Neural cell (in vitro differentiated cells): ENCODE data around the gene SRCAP. TPM values are rescaled to one million over a fixed set of nuclear protein-coding genes. Genes with fewer than 3 reads are reported as not detected.

Experiments
- H2AFZ ChIP-seq: fragments of 200-600, 300-800 bp; sonication (generic), shearing (Covaris generic); 2 replicates; pipeline ENCODE4 v1.6.0; 2014; ENCODE audit warnings: low read depth, mild to moderate bottlenecking, antibody characterized with exemption, low read length, moderate library complexity
- H3F3A ChIP-seq: fragments of 200-600 bp; shearing (Covaris generic); 2 replicates; pipeline ENCODE4 v1.6.1; 2016; ENCODE audit warnings: mild to moderate bottlenecking, moderate library complexity, mixed read lengths, antibody characterized with exemption, low read length; ENCODE audit not compliant: insufficient read depth, poor library complexity, severe bottlenecking
- H3K27ac ChIP-seq: fragments of 200-600, 300-800 bp; sonication (generic), shearing (Covaris generic); 2 replicates; pipeline ENCODE4 v1.5.1; 2014; ENCODE audit warnings: mild to moderate bottlenecking, low read length, moderate library complexity
- H3K27me3 ChIP-seq: fragments of 300-800, 200-600 bp; sonication (generic), shearing (Covaris generic); 2 replicates; pipeline ENCODE4 v1.6.0; 2014; ENCODE audit warnings: mild to moderate bottlenecking, low read depth, low read length, moderate library complexity; ENCODE audit not compliant: insufficient read depth
- H3K36me3 ChIP-seq: fragments of 300-800, 200-600 bp; sonication (generic), shearing (Covaris generic); 2 replicates; pipeline ENCODE4 v1.5.1; 2014; ENCODE audit warnings: mild to moderate bottlenecking, antibody characterized with exemption, low read length, moderate library complexity; ENCODE audit not compliant: insufficient read depth
- H3K4me2 ChIP-seq: fragments of 300-800, 200-600 bp; sonication (generic), shearing (Covaris generic); 2 replicates; pipeline ENCODE4 v1.6.0; 2014; ENCODE audit warnings: mild to moderate bottlenecking, low read length
- H3K4me3 ChIP-seq: fragments of 300-800, 200-600 bp; sonication (generic), shearing (Covaris generic); 2 replicates; pipeline ENCODE4 v1.5.1; 2014; ENCODE audit warnings: mild to moderate bottlenecking, low read length, moderate library complexity
- H3K79me2 ChIP-seq: fragments of 200-600 bp; shearing (Covaris generic); replicated peaks from 2 replicates; pipeline ENCODE4 v1.6.0; 2014; ENCODE audit warnings: mild to moderate bottlenecking, low read length, moderate library complexity; ENCODE audit not compliant: insufficient read depth
- H3K9ac ChIP-seq: fragments of 300-800, 200-600 bp; sonication (generic), shearing (Covaris generic); 2 replicates; pipeline ENCODE4 v1.6.1; 2016; ENCODE audit warnings: mild to moderate bottlenecking, low read length, mixed read lengths
- H3K9me2 ChIP-seq: fragments of 200-600 bp; shearing (Covaris generic); 2 replicates; pipeline ENCODE4 v1.6.1; 2016; ENCODE audit warnings: mild to moderate bottlenecking, low read length, mixed read lengths; ENCODE audit not compliant: insufficient read depth
- H3K9me3 ChIP-seq: fragments of 200-600, 300-800 bp; sonication (generic), shearing (Covaris generic); 2 replicates; pipeline ENCODE4 v1.6.1; 2016; ENCODE audit warnings: mild to moderate bottlenecking, mixed run types, low read length, moderate library complexity, mixed read lengths
- H4K20me1 ChIP-seq: fragments of 200-600 bp; shearing (Covaris generic); 2 replicates; pipeline ENCODE4 v1.6.1; 2016; ENCODE audit warnings: mild to moderate bottlenecking, mixed run types; ENCODE audit not compliant: insufficient read depth
- EP300 ChIP-seq: fragments of 450-650 bp; conservative IDR thresholded peaks from 2 replicates; pipeline ENCODE4 v1.6.1; 2014; ENCODE audit warnings: antibody characterized with exemption, mild to moderate bottlenecking, moderate library complexity; ENCODE audit not compliant: poor library complexity, severe bottlenecking
- EZH2 ChIP-seq: fragments of 200-600, 300-800 bp; shearing (Covaris generic), sonication (generic); IDR thresholded peaks from 2 replicates; pipeline ENCODE4 v1.6.1; 2014; ENCODE audit warnings: antibody characterized with exemption, low read length, borderline replicate concordance, mild to moderate bottlenecking; ENCODE audit not compliant: insufficient read depth, poor library complexity, severe bottlenecking
- MXI1 ChIP-seq: fragments of 450-650 bp; conservative IDR thresholded peaks from 2 replicates; pipeline ENCODE4 v1.6.1; 2014; ENCODE audit warnings: antibody characterized with exemption, mild to moderate bottlenecking; ENCODE audit not compliant: poor library complexity, severe bottlenecking
- POLR2AphosphoS5 ChIP-seq: IDR thresholded peaks from 2 replicates; pipeline ENCODE4 v1.6.1; 2012
- RAD21 ChIP-seq: fragments of 450-650 bp; conservative IDR thresholded peaks from 2 replicates; pipeline ENCODE4 v1.6.1; 2014; ENCODE audit warnings: antibody characterized with exemption, mild to moderate bottlenecking, moderate library complexity
- SMC3 ChIP-seq: fragments of 450-650 bp; conservative IDR thresholded peaks from 2 replicates; pipeline ENCODE4 v1.6.1; 2014; ENCODE audit warnings: antibody characterized with exemption, mild to moderate bottlenecking, moderate library complexity; ENCODE audit not compliant: poor library complexity
- TAF1 ChIP-seq: IDR thresholded peaks from 2 replicates; pipeline ENCODE4 v1.6.1; 2012; ENCODE audit warnings: low read depth
- polyA plus RNA-seq: library from polyadenylated mRNA; depleted of rRNA; stranded (reverse); fragments of >200 nt; gene quantifications from 2 replicates; pipeline ENCODE4 v1.2.3, GENCODE V29; 2014
- TF ChIP-seq, protein P1 (sequence below): IDR thresholded peaks from 2 replicates; pipeline ENCODE4 v1.6.1; 2012; ENCODE audit warnings: borderline replicate concordance
- TF ChIP-seq, protein P2 (sequence below): fragments of 450-650 bp; IDR thresholded peaks from 2 replicates; pipeline ENCODE4 v1.5.1; 2014; ENCODE audit warnings: antibody characterized with exemption, mild to moderate bottlenecking, moderate library complexity; ENCODE audit not compliant: poor library complexity, severe bottlenecking

SRCAP gene
- polyA plus RNA-seq, 1 donor from 2014 or later: 0.76 TPM

DNA sequence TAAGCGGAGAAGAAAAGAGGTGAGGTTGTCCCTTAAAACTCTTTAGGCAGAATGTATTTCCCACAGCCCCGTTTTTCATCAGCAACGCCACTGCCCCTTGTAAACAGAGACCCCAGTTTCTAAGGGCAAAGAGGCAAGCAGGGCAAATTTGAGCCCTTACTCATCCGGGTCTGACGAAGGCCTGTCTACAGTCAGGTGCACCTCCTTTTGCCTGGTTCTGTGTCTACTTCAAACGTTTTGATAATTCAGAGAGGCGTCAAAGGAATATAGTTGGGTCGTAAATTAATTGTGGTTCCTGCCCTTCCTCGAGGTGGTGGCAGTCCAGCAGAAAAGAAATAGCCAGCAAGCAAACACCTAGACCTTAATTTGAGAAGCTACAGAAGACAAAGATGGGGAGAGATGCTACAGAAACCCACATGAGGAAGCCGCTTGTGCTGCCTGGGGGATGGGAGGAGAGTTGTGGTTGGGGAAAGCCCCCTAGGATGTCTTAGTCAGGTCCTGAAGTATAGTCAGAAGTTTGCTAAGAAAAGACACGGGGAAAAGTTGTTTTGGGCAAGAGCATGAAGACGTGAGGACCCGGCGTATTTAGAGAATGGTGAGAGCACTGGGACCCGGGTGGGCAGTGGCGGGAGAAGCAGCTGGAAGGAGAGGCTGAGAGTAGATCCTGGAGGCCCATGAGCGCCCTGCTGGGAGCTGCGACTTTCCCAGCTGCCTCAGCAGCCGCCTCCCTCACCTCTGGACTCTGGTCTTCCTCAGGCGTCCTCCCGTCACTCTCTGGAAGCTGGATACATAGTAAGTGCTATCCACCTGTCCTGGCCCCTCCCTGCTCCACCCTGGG is 38.3 kb upstream of the SRCAP start:
- H4K20me1 ChIP-seq: no peaks in the 10 kb centered on the region
- peaks cover 39% of the 10 kb centered on the region for H3K79me2 ChIP-seq
- H3K36me3 ChIP-seq: peaks cover 8% of the 10 kb centered on the region
- H3K4me3 ChIP-seq: peak overlapping the region; percentile 94
- no peaks in the 10 kb centered on the region for H3K9me3 ChIP-seq
- peaks cover 6% of the 10 kb centered on the region for H3F3A ChIP-seq
- peak overlapping the region; percentile 82 for H3K4me2 ChIP-seq
- peak overlapping the region; percentile 80 for H3K27ac ChIP-seq
- H3K9ac ChIP-seq: peak overlapping the region; percentile 93
- H3K27me3 ChIP-seq: no peaks in the 10 kb centered on the region
- H2AFZ ChIP-seq: no peak overlapping the region
- H3K9me2 ChIP-seq: no peaks in the 10 kb centered on the region
- TF ChIP-seq, protein P1, sequence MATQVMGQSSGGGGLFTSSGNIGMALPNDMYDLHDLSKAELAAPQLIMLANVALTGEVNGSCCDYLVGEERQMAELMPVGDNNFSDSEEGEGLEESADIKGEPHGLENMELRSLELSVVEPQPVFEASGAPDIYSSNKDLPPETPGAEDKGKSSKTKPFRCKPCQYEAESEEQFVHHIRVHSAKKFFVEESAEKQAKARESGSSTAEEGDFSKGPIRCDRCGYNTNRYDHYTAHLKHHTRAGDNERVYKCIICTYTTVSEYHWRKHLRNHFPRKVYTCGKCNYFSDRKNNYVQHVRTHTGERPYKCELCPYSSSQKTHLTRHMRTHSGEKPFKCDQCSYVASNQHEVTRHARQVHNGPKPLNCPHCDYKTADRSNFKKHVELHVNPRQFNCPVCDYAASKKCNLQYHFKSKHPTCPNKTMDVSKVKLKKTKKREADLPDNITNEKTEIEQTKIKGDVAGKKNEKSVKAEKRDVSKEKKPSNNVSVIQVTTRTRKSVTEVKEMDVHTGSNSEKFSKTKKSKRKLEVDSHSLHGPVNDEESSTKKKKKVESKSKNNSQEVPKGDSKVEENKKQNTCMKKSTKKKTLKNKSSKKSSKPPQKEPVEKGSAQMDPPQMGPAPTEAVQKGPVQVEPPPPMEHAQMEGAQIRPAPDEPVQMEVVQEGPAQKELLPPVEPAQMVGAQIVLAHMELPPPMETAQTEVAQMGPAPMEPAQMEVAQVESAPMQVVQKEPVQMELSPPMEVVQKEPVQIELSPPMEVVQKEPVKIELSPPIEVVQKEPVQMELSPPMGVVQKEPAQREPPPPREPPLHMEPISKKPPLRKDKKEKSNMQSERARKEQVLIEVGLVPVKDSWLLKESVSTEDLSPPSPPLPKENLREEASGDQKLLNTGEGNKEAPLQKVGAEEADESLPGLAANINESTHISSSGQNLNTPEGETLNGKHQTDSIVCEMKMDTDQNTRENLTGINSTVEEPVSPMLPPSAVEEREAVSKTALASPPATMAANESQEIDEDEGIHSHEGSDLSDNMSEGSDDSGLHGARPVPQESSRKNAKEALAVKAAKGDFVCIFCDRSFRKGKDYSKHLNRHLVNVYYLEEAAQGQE: no peak
- TF ChIP-seq EP300 (no peak), SMC3 (no peak), POLR2AphosphoS5 (no peak), EZH2 (no peak), TAF1 (no peak), MXI1 (no peak), RAD21 (no peak)
- TF ChIP-seq, protein P2, sequence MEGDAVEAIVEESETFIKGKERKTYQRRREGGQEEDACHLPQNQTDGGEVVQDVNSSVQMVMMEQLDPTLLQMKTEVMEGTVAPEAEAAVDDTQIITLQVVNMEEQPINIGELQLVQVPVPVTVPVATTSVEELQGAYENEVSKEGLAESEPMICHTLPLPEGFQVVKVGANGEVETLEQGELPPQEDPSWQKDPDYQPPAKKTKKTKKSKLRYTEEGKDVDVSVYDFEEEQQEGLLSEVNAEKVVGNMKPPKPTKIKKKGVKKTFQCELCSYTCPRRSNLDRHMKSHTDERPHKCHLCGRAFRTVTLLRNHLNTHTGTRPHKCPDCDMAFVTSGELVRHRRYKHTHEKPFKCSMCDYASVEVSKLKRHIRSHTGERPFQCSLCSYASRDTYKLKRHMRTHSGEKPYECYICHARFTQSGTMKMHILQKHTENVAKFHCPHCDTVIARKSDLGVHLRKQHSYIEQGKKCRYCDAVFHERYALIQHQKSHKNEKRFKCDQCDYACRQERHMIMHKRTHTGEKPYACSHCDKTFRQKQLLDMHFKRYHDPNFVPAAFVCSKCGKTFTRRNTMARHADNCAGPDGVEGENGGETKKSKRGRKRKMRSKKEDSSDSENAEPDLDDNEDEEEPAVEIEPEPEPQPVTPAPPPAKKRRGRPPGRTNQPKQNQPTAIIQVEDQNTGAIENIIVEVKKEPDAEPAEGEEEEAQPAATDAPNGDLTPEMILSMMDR: no peak

DNA sequence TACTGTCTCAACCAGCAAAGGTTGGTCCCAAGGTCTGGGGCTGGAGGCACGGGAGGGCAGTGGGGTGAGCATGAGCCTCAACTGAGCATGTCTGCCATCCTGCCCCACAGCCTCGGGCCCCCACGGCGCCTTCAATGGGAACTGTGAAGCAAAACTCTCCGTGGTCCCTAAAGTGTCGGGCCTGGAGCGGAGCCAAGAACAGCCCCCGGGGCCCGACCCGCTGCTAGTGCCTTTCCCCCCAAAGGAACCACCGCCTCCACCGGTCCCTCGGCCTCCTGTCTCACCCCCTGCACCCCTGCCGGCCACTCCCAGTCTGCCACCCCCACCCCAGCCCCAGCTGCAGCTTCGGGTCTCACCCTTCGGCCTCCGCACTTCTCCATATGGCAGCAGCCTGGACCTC is 36.5 kb upstream of the SRCAP start:
- H4K20me1 ChIP-seq: no peaks in the 10 kb centered on the region
- no peaks in the 10 kb centered on the region for H3K9me2 ChIP-seq
- H3K36me3 ChIP-seq: peaks cover 8% of the 10 kb centered on the region
- H3K27me3 ChIP-seq: no peaks in the 10 kb centered on the region
- H3K4me3 ChIP-seq: no peak overlapping the region
- H3K27ac ChIP-seq: no peak overlapping the region
- peaks cover 39% of the 10 kb centered on the region for H3K79me2 ChIP-seq
- H3K9ac ChIP-seq: no peak overlapping the region
- H3K9me3 ChIP-seq: no peaks in the 10 kb centered on the region
- no peak overlapping the region for H2AFZ ChIP-seq
- H3F3A ChIP-seq: peaks cover 2% of the 10 kb centered on the region
- no peak overlapping the region for H3K4me2 ChIP-seq
- TF ChIP-seq EP300 (no peak), EZH2 (no peak), POLR2AphosphoS5 (no peak), SMC3 (no peak), RAD21 (no peak), TAF1 (no peak)
- TF ChIP-seq, protein P1: no peak
- TF ChIP-seq, protein P2: no peak
